Coronary artery (tissue), 2 donors: ENCODE results near the gene HECW1.

Experiments used
- DNase-seq: peaks from one replicate; pipeline ENCODE4 v3.0.0-alpha.2; 2017; ENCODE audit warnings: low spot score
- H3K27ac ChIP-seq, 2 donors: fragments of 200-600 bp; sonication (generic); one replicate each; pipeline ENCODE4 v1.5.1; 2016 to 2019
- H3K4me3 ChIP-seq: fragments of 200-600 bp; sonication (generic); 2 replicates; pipeline ENCODE4 v1.5.1; 2016; ENCODE audit warnings: mild to moderate bottlenecking, moderate library complexity
- CTCF ChIP-seq: fragments of 200-600 bp; sonication (generic); IDR thresholded peaks from one replicate; pipeline ENCODE4 v1.5.1; 2019; ENCODE audit warnings: antibody characterized with exemption

Gene HECW1

GRCh38 chr7:43535810-43536585 lies 423.6 kb downstream of the HECW1 start:
- no peak for DNase-seq
- Histone ChIP-seq H3K27ac (peak overlapping the region in 1 of 2 donors; percentile 19), H3K4me3 (no peak overlapping the region)
- no peak for TF ChIP-seq CTCF

GRCh38 chr7:43536773-43537172 lies 424.3 kb downstream of the HECW1 start:
- TF ChIP-seq CTCF = no peak
- H3K4me3 ChIP-seq = no peak overlapping the region
- peak overlapping the region in 1 of 2 donors; percentile 19 for H3K27ac ChIP-seq
- DNase-seq = no peak

GRCh38 chr7:43537765-43538403 lies 425.4 kb downstream of the HECW1 start:
- no peak overlapping the region for H3K27ac ChIP-seq
- DNase-seq = no peak
- no peak for TF ChIP-seq CTCF
- H3K4me3 ChIP-seq = no peak overlapping the region

GRCh38 chr7:43538404-43538771 lies 425.9 kb downstream of the HECW1 start:
- TF ChIP-seq CTCF = no peak
- no peak for DNase-seq

GRCh38 chr7:43540471-43540870 lies 428.0 kb downstream of the HECW1 start:
- no peak overlapping the region for H3K27ac ChIP-seq
- DNase-seq = no peak
- TF ChIP-seq CTCF = no peak
- no peak overlapping the region for H3K4me3 ChIP-seq

More at GRCh38 chr7:43538404-43538771, 425.9 kb downstream of the HECW1 start:
- no peak overlapping the region for H3K27ac ChIP-seq
- H3K4me3 ChIP-seq = no peak overlapping the region

- Histone ChIP-seq H3K27ac (no peak overlapping the region), H3K4me3 (no peak overlapping the region)
- no peak for TF ChIP-seq CTCF
- DNase-seq = no peak
Measured at GRCh38 chr7:43542716-43543115, 430.3 kb downstream of the HECW1 start.

GRCh38 chr7:43546231-43546630 lies 433.8 kb downstream of the HECW1 start:
- TF ChIP-seq CTCF = no peak

More at GRCh38 chr7:43546231-43546630, 433.8 kb downstream of the HECW1 start:
- Histone ChIP-seq H3K4me3 (no peak overlapping the region), H3K27ac (no peak overlapping the region)
- no peak for DNase-seq
